Choroid plexus epithelial cell (primary cell): Measurements from ENCODE around the gene PLIN4.

ENCODE experiments used
- DNase-seq: peaks from one replicate; pipeline ENCODE4 v3.0.0-alpha.2; 2010; ENCODE audit warnings: low read depth
- H3K4me3 ChIP-seq: 2 replicates; pipeline ENCODE4 v1.5.1; 2011; ENCODE audit warnings: low read depth, mild to moderate bottlenecking, control low read depth, low read length, moderate library complexity
- TF ChIP-seq, protein P1 (sequence below): conservative IDR thresholded peaks from 2 replicates; pipeline ENCODE4 v1.5.1; 2011; ENCODE audit warnings: low read depth, mild to moderate bottlenecking, control low read depth, inconsistent platforms, low read length, moderate library complexity

The PLIN4 gene

DNA sequence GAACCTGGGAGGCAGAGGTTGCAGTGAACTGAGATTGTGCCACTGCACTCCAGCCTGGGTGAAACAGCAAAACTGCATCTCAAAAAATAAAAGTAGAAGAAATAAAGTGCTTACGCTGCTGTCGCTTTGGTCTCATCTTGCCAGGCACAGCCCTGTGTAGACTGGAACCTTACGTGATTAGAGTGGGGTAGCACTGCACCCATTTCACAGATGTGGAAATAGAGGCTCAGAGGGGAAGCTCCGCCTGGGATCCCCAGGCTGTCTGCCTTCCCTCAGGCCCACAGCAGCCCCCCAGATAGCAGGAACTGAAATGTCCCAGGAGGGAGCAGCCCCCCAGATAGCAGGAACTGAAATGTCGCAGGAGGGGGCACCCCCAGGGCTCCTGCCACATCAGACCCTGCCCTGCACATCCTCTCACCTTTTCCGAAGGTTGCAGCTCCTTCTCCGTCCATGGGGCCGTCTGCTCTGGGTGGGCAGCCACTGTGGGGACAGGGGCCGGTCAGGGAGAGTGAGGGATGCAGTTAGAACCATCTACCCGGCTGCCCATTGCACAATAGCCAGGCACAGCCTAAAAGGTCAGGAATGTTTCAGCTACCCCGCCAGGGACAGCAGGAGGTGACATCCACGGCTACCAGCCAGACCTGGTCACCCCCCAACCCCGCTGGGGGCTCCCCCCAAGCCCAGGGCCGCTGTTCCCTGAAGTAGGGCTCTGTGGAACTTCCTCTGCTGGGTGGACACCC is 1.9 kb downstream of the PLIN4 start:
- TF ChIP-seq, protein P1, sequence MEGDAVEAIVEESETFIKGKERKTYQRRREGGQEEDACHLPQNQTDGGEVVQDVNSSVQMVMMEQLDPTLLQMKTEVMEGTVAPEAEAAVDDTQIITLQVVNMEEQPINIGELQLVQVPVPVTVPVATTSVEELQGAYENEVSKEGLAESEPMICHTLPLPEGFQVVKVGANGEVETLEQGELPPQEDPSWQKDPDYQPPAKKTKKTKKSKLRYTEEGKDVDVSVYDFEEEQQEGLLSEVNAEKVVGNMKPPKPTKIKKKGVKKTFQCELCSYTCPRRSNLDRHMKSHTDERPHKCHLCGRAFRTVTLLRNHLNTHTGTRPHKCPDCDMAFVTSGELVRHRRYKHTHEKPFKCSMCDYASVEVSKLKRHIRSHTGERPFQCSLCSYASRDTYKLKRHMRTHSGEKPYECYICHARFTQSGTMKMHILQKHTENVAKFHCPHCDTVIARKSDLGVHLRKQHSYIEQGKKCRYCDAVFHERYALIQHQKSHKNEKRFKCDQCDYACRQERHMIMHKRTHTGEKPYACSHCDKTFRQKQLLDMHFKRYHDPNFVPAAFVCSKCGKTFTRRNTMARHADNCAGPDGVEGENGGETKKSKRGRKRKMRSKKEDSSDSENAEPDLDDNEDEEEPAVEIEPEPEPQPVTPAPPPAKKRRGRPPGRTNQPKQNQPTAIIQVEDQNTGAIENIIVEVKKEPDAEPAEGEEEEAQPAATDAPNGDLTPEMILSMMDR, result no peak
- no peak overlapping the region for H3K4me3 ChIP-seq
- no peak for DNase-seq

DNA sequence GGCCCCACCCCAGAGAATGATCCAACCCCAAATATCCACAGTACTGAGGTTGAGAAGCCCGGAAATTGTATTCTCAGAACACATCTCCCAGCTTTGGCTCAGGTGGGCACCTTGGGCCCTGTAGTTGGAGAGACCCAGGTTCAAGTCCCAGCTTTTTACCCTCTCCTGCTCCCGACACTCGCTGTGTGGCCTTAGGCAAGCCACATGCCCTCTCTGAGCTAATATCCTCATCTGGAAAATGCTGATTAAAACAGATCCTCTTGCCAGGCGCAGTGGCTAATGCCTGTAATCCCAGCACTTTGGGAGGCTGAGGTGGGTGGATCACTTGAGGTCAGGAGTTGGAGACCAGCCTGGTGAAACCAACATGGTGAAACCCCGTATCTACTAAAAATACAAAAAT is 2.6 kb downstream of the PLIN4 start:
- TF ChIP-seq, protein P1, result no peak
- DNase-seq, result no peak
- no peak overlapping the region for H3K4me3 ChIP-seq

DNA sequence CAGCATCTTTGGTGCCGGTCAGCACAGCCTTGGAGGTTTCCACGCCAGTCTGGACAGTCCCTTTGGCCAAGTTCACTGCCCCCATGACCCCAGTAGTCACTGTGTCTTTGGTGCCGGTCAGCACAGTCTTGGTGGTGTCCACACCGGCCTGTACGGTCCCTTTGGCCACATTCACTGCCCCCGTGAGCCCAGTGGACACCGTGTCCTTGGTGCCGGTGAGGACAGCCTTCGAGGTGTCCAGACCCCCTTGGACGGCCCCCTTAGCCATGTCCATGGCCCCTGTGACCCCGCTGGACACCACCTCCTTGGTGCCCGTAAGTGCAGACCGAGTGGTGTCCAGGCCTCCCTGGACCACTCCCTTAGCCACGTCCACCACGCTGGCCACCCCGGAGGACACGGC is 5.0 kb downstream of the PLIN4 start:
- DNase-seq, result no peak
- TF ChIP-seq, protein P1, result no peak
- no peak overlapping the region for H3K4me3 ChIP-seq

DNA sequence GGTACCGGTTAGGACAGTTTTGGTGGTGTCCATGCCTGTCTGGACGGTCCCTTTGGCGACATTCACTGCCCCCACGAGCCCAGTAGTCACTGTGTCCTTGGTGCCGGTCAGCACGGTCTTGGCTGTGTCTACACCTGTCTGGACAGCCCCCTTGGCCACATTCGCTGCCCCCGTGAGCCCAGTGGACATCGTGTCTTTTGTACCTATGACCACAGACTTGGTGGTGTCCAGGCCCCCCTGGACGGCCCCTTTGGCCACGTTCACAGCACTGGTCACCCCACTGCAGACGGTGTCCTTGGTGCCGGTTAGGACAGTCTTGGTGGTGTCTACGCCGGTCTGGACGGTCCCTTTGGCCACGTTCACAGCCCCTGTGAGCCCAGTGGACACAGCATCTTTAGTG is 6.2 kb downstream of the PLIN4 start:
- no peak for DNase-seq

DNA sequence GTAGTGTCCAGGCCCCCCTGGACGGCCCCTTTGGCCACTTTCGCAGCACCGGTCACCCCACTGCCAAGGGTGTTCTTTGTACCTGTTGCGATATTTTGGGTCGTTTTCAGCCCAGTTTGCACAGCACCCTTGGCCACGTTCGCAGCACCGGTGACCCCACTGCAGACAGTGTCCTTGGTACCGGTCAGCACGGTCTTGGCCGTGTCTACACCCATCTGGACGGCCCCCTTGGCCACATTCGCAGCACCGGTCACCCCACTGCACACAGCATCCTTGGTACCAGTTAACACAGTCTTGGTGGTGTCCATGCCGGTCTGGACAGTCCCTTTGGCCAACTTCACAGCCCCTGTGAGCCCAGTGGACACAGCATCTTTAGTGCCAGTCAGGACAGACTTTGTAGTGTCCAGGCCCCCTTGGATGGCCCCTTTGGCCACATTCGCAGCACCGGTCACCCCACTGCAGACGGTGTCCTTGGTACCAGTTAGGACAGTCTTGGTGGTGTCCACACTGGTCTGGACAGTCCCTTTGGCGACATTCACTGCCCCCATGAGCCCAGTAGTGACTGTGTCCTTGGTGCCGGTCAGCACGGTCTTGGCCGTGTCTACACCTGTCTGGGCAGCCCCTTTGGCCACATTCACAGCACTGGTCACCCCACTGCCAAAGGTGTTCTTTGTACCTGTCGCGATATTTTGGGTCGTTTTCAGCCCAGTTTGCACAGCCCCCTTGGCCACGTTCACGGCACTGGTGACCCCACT is 6.8 kb downstream of the PLIN4 start:
- DNase-seq, result no peak
- H3K4me3 ChIP-seq, result no peak overlapping the region
- TF ChIP-seq, protein P1, result no peak

More for the DNA sequence above, 6.2 kb downstream of the PLIN4 start:
- no peak overlapping the region for H3K4me3 ChIP-seq
- TF ChIP-seq, protein P1, result no peak

DNA sequence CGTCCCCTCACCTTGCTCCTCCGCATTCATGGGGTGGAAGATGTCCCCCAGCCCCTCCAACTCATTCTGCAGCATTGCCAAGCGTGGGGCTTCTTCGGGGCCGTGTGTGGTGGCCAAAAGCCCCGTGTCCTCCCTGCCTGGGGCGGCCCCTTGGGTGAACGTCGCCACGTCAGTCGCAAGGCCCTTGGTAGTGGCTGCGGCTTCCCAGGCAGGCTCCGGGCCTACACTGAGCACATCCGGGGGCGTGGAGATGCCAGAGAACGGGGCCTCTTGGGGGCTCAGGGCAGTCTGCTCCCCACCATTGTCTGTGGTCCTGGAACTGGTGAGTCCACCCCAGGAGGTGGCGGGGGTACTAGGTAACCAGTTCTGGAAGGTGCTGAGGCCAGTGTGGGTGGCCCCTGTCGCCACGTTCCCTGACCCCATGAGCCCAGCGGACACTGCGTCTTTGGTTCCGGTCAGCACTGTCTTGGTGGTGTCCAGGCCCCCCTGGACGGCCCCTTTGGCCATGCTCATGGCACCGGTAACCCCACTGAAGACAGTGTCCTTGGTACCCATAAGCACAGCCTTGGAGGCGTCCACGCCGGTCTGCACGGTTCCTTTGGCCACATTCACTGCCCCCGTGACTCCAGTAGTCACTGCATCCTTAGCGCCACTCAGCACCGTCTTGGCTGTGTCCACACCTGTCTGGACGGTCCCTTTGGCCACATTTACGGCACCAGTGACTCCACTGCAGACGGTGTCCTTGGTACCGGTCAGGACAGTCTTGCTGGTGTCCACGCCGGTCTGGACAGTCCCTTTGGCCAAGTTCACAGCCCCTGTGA is 7.6 kb downstream of the PLIN4 start:
- no peak for DNase-seq
- TF ChIP-seq, protein P1, result no peak
- no peak overlapping the region for H3K4me3 ChIP-seq
